AG04449 (cell line): ENCODE data around the gene APC.

ENCODE experiments used
- CTCF ChIA-PET: fragments of 350-600 bp; formaldehyde crosslinking; extraction: SDS; loops from one replicate; lab custom pipeline; 2021; ENCODE audit warnings: antibody characterized with exemption; lab: Yijun Ruan, JAX
- POLR2A ChIA-PET: fragments of 400-600, 350-600 bp; formaldehyde crosslinking; extraction: SDS; loops from one replicate; lab custom pipeline; 2020; ENCODE audit warnings: antibody characterized with exemption, inconsistent platforms; lab: Yijun Ruan, JAX
- DNase-seq: peaks from one replicate; pipeline ENCODE4 v3.0.0-alpha.2; 2010; ENCODE audit warnings: low read depth, low spot score
- H3K4me3 ChIP-seq: 2 replicates; pipeline ENCODE4 v1.5.1; 2011; ENCODE audit warnings: low read depth, mild to moderate bottlenecking, control low read depth, low read length
- TF ChIP-seq, protein P1 (sequence below): IDR thresholded peaks from one replicate; pipeline ENCODE4 v1.5.1; 2011; ENCODE audit warnings: mild to moderate bottlenecking, moderate library complexity, low read length, control low read depth, inconsistent platforms; ENCODE audit not compliant: insufficient read depth; ENCODE audit errors: missing control alignments

APC gene

DNA sequence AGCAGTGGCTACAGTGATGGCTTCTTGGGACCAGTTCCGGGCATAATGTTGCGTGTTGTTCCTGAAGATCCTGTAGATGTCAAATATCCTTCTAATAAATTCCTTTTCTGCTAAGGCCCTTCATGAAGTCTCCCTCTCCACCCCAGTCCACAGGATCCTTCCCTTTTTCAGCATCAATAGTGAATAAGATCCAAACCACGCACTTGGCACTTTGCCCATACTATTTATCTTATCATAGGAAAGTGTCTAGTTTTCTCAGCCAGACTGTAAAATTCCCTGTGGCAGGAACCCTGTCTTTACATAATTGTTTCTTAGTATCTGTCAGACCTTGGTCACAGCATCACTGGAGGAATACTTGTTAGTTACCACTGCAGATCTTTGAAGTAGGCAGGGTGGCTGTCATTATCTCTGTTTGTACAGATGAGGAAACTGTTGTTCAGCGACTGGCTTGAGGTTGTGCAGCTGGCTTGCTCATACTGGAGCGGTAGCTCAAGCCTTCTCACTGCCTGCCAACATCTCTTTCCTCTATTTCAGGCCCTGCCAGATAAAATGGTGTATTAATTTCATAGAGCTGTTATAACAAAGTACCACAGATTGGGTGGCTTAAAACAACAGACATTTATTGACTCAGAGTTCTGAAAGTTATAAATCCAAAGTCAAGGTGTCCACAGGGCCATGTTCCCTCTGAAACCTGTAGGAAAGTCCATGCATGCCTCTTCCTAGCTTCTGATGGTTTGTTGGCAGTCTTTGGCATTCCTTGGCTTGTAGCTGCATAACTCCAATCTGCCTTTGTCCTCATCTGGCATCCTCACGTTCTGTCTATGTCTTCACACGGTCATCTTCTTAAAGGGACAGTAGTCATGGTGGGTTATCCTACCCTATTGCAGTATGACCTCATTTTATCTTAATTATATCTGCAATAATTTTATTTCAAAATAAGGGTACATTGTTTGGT is 33.5 kb upstream of the APC start:
- ChIA-PET CTCF (interaction anchor here (1.6 kb wide), 1 partner anchor 53 kb away, joined by 3 read pairs; no protein-coding TSS in a partner anchor), POLR2A (no interaction called here)
- DNase-seq = no peak
- H3K4me3 ChIP-seq = no peak overlapping the region
- TF ChIP-seq, protein P1, sequence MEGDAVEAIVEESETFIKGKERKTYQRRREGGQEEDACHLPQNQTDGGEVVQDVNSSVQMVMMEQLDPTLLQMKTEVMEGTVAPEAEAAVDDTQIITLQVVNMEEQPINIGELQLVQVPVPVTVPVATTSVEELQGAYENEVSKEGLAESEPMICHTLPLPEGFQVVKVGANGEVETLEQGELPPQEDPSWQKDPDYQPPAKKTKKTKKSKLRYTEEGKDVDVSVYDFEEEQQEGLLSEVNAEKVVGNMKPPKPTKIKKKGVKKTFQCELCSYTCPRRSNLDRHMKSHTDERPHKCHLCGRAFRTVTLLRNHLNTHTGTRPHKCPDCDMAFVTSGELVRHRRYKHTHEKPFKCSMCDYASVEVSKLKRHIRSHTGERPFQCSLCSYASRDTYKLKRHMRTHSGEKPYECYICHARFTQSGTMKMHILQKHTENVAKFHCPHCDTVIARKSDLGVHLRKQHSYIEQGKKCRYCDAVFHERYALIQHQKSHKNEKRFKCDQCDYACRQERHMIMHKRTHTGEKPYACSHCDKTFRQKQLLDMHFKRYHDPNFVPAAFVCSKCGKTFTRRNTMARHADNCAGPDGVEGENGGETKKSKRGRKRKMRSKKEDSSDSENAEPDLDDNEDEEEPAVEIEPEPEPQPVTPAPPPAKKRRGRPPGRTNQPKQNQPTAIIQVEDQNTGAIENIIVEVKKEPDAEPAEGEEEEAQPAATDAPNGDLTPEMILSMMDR = no peak

DNA sequence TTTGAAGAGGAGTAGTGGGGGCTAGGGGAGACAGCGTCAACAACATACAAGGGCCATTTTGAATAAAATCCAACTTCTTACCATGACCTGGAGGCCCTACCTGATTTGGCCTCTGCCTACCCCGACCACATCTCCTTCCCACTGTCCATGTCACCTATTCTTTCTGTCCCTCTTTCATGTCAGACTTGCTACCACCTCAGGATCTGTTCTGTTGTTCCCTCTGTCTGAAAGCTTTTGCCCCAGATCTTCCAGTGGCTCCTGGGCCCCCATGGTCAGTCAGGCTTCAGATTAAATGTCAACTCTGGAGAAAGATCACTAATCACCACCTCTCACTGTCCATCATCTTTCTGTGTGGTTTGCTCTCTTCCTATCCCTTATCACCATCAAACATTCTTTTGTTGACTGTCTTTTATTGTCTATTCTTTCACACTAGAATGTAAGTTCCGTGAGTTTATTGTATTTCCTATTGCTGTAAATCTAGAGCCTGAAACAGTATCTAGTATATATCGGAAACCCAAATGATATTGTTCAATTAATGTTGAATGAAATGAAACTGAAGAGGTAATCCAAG is 31.2 kb upstream of the APC start:
- ChIA-PET CTCF (interaction anchor here (1.5 kb wide), 1 partner anchor 12 kb away, joined by 3 read pairs; no protein-coding TSS in a partner anchor), POLR2A (interaction anchor here (1.8 kb wide), 1 partner anchor 21 kb away, joined by 5 read pairs; no protein-coding TSS in a partner anchor)
- no peak overlapping the region for H3K4me3 ChIP-seq
- TF ChIP-seq, protein P1 = no peak
- no peak for DNase-seq

DNA sequence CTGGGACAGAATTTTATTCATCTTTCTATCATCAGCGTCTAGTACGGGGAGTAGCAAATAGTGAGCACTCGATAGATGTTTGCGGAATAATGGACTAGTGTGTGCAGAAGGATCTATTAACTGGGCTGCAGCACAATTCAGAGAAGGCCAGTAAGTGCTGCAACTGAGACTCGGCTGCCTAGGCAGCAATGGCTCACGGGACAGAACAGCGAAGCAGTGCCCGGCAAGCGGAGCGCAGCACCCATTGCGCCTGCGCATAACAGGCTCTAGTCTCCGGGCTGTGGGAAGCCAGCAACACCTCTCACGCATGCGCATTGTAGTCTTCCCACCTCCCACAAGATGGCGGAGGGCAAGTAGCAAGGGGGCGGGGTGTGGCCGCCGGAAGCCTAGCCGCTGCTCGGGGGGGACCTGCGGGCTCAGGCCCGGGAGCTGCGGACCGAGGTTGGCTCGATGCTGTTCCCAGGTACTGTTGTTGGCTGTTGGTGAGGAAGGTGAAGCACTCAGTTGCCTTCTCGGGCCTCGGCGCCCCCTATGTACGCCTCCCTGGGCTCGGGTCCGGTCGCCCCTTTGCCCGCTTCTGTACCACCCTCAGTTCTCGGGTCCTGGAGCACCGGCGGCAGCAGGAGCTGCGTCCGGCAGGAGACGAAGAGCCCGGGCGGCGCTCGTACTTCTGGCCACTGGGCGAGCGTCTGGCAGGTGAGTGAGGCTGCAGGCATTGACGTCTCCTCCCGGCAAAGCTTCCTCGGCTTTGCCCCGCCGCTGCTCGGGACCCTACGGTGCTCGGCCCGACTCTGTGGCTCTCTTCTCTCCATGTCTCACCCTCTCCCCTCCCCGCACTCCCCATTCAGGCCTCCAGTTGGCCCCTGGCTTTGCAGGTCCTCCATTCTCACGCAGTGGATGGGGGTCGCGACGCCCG is 30.2 kb upstream of the APC start:
- H3K4me3 ChIP-seq = peak overlapping the region; percentile 90
- CTCF ChIA-PET = interaction anchor here (1.2 to 2.3 kb wide), 3 partner anchors 13 to 50 kb away, joined by 3 to 11 read pairs (median 3); no protein-coding TSS in a partner anchor
- TF ChIP-seq, protein P1 = no peak
- peak; percentile 88 for DNase-seq
- POLR2A ChIA-PET = interaction anchor here (0.9 to 1.8 kb wide), 3 partner anchors 13 to 28 kb away, joined by 3 to 5 read pairs (median 5); no protein-coding TSS in a partner anchor

DNA sequence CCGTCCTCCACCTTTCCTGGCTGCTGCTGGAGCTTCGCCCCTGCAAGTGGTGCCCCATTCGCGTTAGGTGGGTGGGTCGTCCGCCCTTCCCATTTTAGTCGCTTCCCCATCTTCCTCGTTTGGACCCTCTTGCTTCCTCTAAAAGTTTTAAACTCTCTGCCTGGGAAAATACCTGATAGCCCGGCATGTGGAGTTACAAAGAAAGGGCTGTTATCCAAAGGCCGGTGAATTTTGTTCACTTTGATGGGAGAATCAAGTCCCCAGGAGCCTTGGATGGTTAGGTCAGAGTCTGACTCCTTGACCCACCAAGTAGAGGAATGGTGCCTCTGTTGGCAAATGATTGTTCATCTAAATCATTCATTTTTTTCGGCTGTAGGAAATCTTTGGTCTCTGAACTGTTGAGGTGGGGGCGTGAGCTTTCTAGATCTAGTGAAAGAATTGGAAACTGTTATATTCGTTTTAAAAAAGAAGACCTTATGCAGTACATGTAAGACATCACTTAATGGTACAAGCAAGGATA is 29.5 kb upstream of the APC start:
- DNase-seq = no peak
- H3K4me3 ChIP-seq = peak overlapping the region; percentile 90
- ChIA-PET CTCF (interaction anchor here (0.9 to 2.3 kb wide), 4 partner anchors 29 to 156 kb away, joined by 3 to 11 read pairs (median 4); no protein-coding TSS in a partner anchor), POLR2A (interaction anchor here (0.9 to 1.8 kb wide), 3 partner anchors 13 to 27 kb away, joined by 3 to 5 read pairs (median 5); no protein-coding TSS in a partner anchor)
- TF ChIP-seq, protein P1 = no peak

DNA sequence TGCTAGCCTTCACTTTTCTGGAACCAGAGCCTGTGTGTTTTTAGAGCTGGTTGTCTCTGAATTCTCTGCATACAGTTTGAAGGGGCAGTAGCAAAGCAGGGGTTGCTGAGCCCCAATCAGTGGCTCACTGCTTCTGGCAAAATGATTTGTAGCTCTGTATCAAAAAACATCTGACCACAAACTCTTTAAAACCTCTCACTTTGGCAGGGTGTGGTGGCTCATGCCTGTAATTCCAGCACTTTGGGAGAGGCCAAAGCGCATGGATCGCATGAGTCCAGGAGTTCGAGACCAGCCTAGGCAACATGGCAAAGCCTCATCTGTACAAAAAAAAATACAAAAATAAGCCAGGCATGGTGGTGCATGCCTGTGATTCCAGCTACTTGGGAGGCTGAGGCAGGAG is 28.3 kb upstream of the APC start:
- ChIA-PET CTCF (interaction anchor here (1.1 to 2.3 kb wide), 3 partner anchors 24 to 48 kb away, joined by 3 to 11 read pairs (median 4); no protein-coding TSS in a partner anchor), POLR2A (no interaction called here)
- DNase-seq = no peak
- no peak overlapping the region for H3K4me3 ChIP-seq
- TF ChIP-seq, protein P1 = no peak
